SK-N-MC (cell line): ENCODE measurements around the gene PCMT1.

ENCODE experiments used
- FOXP2 ChIP-seq: optimal IDR thresholded peaks from 2 replicates; pipeline ENCODE3; 2011; ENCODE audit warnings: mild to moderate bottlenecking, moderate library complexity; ENCODE audit not compliant: insufficient read depth; ENCODE audit errors: extremely low read length, control extremely low read depth
- POLR2AphosphoS5 ChIP-seq: IDR thresholded peaks from 2 replicates; pipeline ENCODE4 v1.6.1; 2012; ENCODE audit warnings: mild to moderate bottlenecking, low read depth, low read length, borderline replicate concordance

- TF ChIP-seq POLR2AphosphoS5, result no peak
- TF ChIP-seq FOXP2, result no peak
Observed at GRCh38 chr6:149856256-149856994, 106.9 kb downstream of the PCMT1 start.
